IPS-20b (cell line): ENCODE results near the gene ARPC1A.
"Not testable (repeated sequence)": the region's sequence is repeated elsewhere in the genome, so short reads cannot be mapped to it uniquely, and the experiment has no call there.

Experiments used
- H3K27ac ChIP-seq: one replicate; pipeline ENCODE4 v1.5.1; 2013; ENCODE audit warnings: low read length
- H3K27me3 ChIP-seq: 2 replicates; pipeline ENCODE4 v1.6.1; 2013; ENCODE audit warnings: mild to moderate bottlenecking, low read length, inconsistent platforms; ENCODE audit not compliant: insufficient read depth
- H3K36me3 ChIP-seq: 2 replicates; pipeline ENCODE4 v1.6.1; 2013; ENCODE audit warnings: low read depth, mild to moderate bottlenecking, inconsistent platforms, low read length, moderate library complexity; ENCODE audit not compliant: insufficient read depth
- H3K4me1 ChIP-seq: 2 replicates; pipeline ENCODE4 v1.6.1; 2013; ENCODE audit warnings: mild to moderate bottlenecking, control low read depth, inconsistent platforms, low read length, moderate library complexity; ENCODE audit not compliant: insufficient read depth
- H3K4me3 ChIP-seq: 2 replicates; pipeline ENCODE4 v1.5.1; 2013; ENCODE audit warnings: mild to moderate bottlenecking, low read length, inconsistent platforms
- H3K9ac ChIP-seq: 2 replicates; pipeline ENCODE4 v1.6.1; 2013; ENCODE audit warnings: low read depth, mild to moderate bottlenecking, inconsistent platforms, low read length, moderate library complexity
- H3K9me3 ChIP-seq: 2 replicates; pipeline ENCODE4 v1.6.1; 2013; ENCODE audit warnings: mild to moderate bottlenecking, low read depth, low read length, inconsistent platforms; ENCODE audit not compliant: insufficient read depth

The ARPC1A gene

DNA sequence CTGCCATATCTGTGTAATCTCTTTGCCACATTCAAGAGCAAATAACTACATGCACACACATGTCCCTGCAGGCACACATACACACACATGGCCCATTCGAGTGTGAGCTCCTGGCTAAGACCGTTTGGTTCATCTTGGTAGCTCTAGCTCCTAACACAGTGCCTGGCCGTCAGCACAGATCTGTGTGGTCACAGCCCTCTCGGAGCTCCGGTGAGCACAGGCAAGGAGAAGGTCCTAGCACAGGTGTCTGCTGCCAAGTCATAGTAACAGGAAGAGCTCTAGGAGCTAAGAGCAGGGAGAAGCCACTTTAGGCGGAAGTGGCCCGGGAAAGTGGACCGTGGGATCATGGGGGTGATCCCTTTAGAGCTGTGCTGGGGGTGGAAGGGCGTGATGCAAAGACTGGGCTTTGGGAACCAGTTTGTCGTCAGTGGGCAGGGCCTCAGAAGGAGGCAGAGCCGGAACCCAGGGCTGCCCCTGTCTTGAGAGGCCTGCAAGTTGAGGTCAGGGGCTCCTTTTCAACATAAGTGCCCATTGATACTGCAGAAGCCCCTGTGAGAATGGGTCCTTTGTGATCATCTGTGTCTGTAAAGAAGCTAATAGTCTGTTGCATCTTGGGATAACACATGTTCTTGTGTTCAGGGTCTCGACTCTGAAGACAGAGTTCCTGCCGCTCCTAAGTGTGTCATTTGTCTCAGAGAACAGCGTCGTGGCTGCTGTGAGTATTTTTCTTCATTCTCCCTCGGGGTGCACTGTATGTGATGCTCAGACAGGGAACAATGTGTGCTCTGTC, 32.2 kb downstream of the ARPC1A start:
- Histone ChIP-seq H3K27ac (no peak overlapping the region), H3K9ac (no peak overlapping the region), H3K36me3 (peaks cover 63% of the 10 kb centered on the region), H3K4me1 (0 out of 2 replicates have a peak, but pooled peaks cover 2% of the 10 kb centered on the region), H3K9me3 (no peaks in the 10 kb centered on the region), H3K4me3 (no peak overlapping the region), H3K27me3 (no peaks in the 10 kb centered on the region)

DNA sequence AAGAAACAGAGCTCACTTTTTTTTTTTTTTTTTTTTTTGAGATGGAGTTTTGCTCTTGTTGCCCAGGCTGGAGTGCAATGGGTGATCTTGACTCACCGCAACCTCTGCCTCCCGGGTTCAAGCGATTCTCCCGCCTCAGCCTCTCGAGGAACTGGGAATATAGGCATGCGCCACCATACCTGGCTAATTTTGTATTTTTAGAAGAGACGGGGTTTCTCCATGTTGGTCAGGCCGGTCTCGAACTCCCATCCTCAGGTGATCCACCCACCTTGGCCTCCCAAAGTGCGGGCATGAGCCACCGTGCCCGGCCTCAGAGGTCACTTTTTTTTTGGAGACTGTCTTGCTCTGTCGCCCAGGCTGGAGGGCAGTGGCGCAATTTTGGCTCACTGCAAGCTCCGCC, 32.8 kb downstream of the ARPC1A start:
- not testable (repeated sequence) for H3K27me3 ChIP-seq, H3K9me3 ChIP-seq, H3K4me1 ChIP-seq, H3K27ac ChIP-seq, H3K9ac ChIP-seq, H3K4me3 ChIP-seq
- peaks cover 69% of the 10 kb centered on the region for H3K36me3 ChIP-seq

DNA sequence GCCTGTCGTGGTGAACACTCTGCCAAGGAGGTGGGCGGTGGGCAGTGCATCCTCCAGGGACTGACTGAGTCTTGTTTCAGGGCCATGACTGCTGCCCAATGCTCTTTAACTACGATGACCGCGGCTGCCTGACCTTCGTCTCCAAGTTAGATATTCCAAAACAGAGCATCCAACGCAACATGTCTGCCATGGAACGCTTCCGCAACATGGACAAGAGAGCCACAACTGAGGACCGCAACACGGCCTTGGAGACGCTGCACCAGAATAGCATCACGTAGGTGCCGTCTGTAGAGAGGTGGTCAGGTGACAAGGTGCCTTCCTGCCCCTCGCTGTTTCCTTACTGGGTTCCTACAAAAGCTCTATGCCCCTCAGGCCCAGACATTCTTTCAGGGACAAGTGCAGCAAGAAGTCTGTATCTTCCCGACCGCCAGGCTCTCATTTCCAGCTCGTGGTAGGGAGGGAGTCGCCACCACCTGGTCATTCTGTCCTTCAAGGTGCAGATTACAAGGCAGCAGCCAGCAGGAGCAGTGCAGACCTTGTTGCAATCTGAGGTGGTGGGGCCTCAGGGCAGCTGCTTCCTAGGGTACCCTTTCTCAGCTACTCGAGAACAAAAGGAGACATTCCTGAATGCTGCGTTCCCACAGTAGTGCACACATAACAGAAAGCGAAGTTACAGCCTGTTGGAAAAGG, 33.9 kb downstream of the ARPC1A start:
- no peak overlapping the region for H3K9ac ChIP-seq
- no peak overlapping the region for H3K4me3 ChIP-seq
- peaks cover 72% of the 10 kb centered on the region for H3K36me3 ChIP-seq
- 0 out of 2 replicates have a peak, but pooled peaks cover 2% of the 10 kb centered on the region for H3K4me1 ChIP-seq
- H3K27ac ChIP-seq, result no peak overlapping the region
- H3K27me3 ChIP-seq, result no peaks in the 10 kb centered on the region
- H3K9me3 ChIP-seq, result no peaks in the 10 kb centered on the region

DNA sequence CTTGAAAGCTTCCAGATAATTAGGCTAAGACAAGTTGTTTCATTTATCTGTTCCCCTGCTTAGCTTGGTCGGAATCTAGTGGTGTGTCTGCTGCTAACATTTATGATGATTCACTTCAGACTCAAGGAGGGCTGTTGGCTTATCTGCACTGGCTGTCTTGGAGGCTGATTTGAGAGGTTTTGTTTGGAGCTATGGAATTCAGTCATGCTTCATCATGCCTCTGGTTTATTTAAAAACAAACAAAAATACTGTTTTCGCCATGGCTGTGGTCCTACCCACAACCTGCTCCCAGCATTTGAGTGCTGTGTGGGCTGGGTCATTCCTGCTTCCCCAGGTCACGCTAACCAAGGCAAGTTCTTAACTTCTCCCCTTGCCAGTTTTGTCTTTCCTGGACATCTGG, 37.1 kb downstream of the ARPC1A start:
- no peak overlapping the region for H3K9ac ChIP-seq
- no peaks in the 10 kb centered on the region for H3K27me3 ChIP-seq
- H3K4me3 ChIP-seq, result no peak overlapping the region
- H3K9me3 ChIP-seq, result no peaks in the 10 kb centered on the region
- 0 out of 2 replicates have a peak, but pooled peaks cover 5% of the 10 kb centered on the region for H3K4me1 ChIP-seq
- H3K27ac ChIP-seq, result no peak overlapping the region
- peaks cover 75% of the 10 kb centered on the region for H3K36me3 ChIP-seq

DNA sequence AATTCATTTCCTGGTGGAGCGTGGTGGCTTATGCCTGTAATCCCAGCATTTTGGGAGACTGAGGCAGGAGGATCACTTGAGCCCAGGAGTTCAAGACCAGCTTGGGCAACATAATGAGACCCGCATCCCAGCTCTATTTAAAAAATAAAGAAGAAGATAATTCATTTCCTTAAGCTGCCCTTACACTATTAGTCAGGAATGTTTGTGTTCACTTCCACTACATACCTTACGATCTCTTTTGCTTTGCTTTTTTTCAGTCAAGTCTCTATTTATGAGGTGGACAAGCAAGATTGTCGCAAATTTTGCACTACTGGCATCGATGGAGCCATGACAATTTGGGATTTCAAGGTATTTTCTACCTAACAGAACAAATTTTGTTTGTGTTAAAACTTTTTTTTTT, 37.6 kb downstream of the ARPC1A start:
- Histone ChIP-seq H3K27ac (no peak overlapping the region), H3K36me3 (peaks cover 71% of the 10 kb centered on the region), H3K4me3 (no peak overlapping the region), H3K9me3 (no peaks in the 10 kb centered on the region), H3K4me1 (0 out of 2 replicates have a peak, but pooled peaks cover 5% of the 10 kb centered on the region), H3K9ac (no peak overlapping the region), H3K27me3 (no peaks in the 10 kb centered on the region)

DNA sequence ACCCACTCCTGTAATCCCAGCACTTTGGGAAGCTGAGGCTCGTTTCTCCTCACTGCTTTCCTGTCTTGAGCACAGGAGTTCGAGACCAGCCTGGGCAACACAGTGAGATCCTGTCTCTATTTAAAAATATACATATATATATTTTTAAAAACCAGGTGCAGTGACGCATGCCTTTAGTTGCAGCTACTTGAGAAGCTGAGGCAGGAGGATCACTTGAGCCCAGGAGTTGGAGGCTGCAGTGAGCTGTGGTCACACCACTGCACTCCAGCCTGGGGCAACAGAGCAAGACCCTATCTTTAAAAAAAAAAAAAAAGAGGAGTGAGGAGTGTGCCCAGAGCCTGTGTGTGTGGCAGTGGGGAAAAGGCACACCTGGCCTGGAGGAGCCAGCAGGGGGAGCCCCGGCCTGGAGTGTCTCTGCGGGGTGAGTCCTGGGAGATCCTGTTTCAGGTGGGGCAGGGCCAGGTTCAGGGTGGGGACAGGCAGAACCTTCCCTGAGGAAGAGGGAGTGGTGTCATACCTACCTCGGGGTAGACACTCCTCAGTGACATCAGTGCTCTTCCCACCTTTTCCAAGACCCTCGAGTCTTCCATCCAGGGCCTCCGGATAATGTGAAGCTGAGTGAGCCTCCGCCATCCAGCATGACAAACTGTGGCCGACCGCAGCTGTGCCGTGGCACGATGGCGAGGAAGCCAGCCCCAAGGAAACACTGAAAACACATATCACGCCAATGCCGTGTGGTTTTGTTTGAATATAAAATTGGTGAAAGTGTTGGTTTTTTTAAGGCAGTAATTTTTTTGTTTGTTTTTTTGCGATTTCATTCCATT, 39.8 kb downstream of the ARPC1A start:
- Histone ChIP-seq H3K9ac (no peak overlapping the region), H3K4me3 (no peak overlapping the region), H3K27ac (no peak overlapping the region), H3K36me3 (peaks cover 53% of the 10 kb centered on the region), H3K4me1 (0 out of 2 replicates have a peak, but pooled peaks cover 3% of the 10 kb centered on the region), H3K9me3 (no peaks in the 10 kb centered on the region), H3K27me3 (no peaks in the 10 kb centered on the region)

DNA sequence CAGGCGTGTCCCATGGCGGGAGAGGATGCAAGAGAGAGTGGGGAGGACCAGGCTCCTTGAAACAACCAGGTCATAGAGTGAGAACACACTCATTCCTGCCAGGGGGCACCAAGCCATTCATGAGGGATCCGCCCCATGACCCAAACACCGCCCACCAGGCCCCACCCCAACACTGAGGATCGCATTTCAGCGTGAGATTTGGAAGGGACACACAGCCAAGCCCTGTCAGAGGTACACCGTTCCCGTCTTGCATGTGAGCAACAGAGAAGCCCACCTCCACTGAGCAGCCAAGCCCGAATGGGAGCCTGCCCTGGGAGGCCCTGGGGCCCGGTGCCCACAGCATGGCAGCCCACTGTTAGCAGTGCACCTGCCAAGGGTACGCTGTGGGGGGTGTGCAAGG, 40.9 kb downstream of the ARPC1A start:
- H3K27me3 ChIP-seq, result no peaks in the 10 kb centered on the region
- no peak overlapping the region for H3K9ac ChIP-seq
- H3K4me1 ChIP-seq, result 0 out of 2 replicates have a peak, but pooled peaks cover 3% of the 10 kb centered on the region
- no peak overlapping the region for H3K4me3 ChIP-seq
- no peaks in the 10 kb centered on the region for H3K9me3 ChIP-seq
- H3K27ac ChIP-seq, result no peak overlapping the region
- peaks cover 42% of the 10 kb centered on the region for H3K36me3 ChIP-seq

DNA sequence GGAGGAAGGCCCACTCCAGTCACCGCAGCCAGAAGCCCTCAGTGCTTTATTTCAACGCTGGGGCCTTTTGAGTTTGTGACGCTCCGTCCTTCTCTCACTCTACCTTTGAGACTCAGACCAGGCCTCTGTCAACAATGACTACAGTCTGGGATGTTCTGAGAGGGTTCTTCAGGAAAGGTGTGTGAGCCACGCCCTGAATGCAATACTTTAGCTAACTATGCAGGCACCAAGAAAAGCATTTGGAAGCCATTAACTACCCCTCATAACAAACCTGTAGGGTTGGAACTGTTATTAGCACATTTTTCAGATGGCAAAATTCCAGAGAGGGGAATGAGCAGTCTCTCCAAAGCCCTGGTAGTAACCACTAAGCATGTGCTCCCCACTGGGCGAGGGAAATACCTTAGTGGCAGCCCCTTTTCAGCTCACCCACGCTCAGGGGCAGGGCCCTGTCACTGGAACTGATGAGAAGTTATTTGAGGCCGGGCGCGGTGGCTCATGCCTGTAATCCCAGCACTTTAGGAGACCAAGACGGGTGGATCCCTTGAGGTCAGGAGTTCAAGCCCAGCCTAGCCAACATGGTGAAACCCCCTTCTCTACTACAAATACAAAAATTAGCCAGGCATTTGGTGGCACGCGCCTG, 43.2 kb downstream of the ARPC1A start:
- Histone ChIP-seq H3K27me3 (peaks cover 3% of the 10 kb centered on the region; the same call in 1 of the 2 replicates), H3K27ac (no peak overlapping the region), H3K9ac (no peak overlapping the region), H3K4me3 (no peak overlapping the region), H3K36me3 (peaks cover 27% of the 10 kb centered on the region), H3K9me3 (no peaks in the 10 kb centered on the region), H3K4me1 (0 out of 2 replicates have a peak, but pooled peaks cover 3% of the 10 kb centered on the region)

DNA sequence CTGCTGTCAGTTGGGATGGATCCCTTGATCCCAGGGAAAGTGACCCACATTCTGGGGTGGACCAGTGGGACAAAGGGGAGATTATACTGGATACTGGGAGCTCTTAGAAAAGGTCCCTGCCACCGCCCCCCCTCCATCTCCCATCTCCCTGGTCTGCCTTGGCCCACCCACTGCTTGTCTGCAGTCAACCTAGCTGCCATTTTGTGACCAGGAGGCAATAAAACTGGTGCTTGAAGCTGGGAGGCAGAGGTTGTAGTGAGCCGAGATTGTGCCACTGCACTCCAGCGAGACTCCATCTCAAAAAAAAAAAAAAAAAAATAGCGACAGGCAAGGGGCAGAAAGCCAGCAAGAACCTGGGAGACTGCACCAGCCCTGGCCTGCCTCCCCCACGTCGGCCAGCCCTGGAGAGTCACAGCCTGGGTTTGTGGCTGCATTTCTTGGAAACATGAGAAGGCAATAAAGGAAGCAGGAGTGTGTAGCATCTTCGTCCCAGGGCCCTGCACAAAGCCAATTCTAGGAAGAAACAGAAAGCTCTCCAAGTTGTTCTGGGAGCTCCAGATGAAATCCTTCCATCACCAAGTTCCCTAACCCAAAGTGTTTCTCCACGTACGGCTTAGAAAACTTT, 44.2 kb downstream of the ARPC1A start:
- Histone ChIP-seq H3K4me1 (0 out of 2 replicates have a peak, but pooled peaks cover 3% of the 10 kb centered on the region), H3K9me3 (no peaks in the 10 kb centered on the region), H3K36me3 (peaks cover 18% of the 10 kb centered on the region), H3K4me3 (no peak overlapping the region), H3K27me3 (peaks cover 3% of the 10 kb centered on the region; the same call in 1 of the 2 replicates), H3K9ac (no peak overlapping the region), H3K27ac (no peak overlapping the region)

DNA sequence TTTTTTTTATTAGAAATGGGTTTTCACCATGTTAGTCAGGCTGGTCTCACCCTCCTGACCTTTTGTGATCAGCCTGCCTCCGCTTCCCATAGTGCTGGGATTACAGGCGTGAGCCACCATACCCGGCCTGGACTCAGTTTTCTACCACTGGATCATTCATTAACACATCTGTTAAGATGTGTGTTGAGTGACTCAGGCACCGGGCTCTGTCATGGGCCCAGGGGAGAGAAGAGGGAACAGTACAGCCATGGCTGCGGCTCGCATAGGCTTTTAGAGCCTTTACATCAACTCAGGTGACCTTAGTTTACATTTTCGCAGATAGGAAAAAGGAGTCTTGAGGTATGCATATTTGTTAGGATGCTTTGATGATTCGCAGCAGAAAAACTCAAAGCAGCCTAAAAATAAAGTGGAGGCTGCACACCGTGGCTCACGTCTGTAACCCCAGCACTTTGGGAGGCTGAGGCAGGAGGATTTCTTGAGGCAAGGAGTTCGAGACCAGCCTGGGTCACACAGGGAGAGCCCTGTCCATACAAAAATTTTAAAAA, 45.8 kb downstream of the ARPC1A start:
- H3K36me3 ChIP-seq, result 0 out of 2 replicates have a peak, but pooled peaks cover 5% of the 10 kb centered on the region
- H3K9me3 ChIP-seq, result no peaks in the 10 kb centered on the region
- H3K4me3 ChIP-seq, result no peak overlapping the region
- H3K27ac ChIP-seq, result no peak overlapping the region
- peaks cover 3% of the 10 kb centered on the region; the same call in 1 of the 2 replicates for H3K27me3 ChIP-seq
- no peak overlapping the region for H3K9ac ChIP-seq
- 0 out of 2 replicates have a peak, but pooled peaks cover under 1% of the 10 kb centered on the region for H3K4me1 ChIP-seq
